Transverse colon (tissue), 3 donors: ENCODE results near the gene APBB1.

Source experiments
- CTCF ChIP-seq, 5 experiments: fragments of 200-600 bp in 3 of 5; fragments of 450-650 bp in 2 of 5; sonication (generic) in 3 of 5; IDR thresholded peaks; 1 replicate in 2 of 5; 2 replicates in 3 of 5; pipeline ENCODE4 v1.5.1; 2016 to 2017; ENCODE audit warnings: antibody characterized with exemption in 5 of 5, inconsistent platforms in 3 of 5, mild to moderate bottlenecking in 2 of 5, moderate library complexity in 1 of 5
- EP300 ChIP-seq: sonication (generic); formaldehyde crosslinking; IDR thresholded peaks from one replicate; pipeline ENCODE4 v1.6.1; 2017; ENCODE audit warnings: antibody characterized with exemption, low read depth

GRCh38 chr11:6427516-6427915 lies 8.6 kb upstream of the APBB1 start:
- TF ChIP-seq CTCF (IDR thresholded peaks at IDR 0.05), result no peak
- TF ChIP-seq EP300, result no peak
